Bone marrow (tissue), 2 donors: ENCODE data around the gene RCL1.
"Not testable (repeated sequence)": the region's sequence is repeated elsewhere in the genome, so short reads cannot be mapped to it uniquely, and the experiment has no call there.

Experiments used
- DNase-seq, 2 donors: peaks; one replicate each; lab custom pipeline; 2025; lab: John Stamatoyannopoulos, UW

RCL1 gene

DNA sequence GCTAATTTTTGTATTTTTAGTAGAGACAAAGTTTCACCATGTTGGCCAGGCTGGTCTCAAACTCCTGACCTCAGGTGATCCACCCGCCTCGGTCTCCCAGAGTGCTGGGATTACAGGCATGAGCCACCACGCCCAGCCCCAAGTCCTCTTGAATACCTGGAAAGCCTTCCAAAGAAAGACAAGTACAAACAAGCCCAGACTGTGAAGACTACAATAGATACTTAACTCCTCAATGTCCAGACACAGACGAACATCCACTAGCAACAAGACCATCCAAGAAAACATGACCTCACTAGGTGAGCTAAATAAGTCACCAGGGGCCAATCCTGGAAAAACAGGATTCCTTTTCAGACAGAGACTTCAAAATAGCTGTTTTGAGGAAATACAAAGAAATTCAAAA lies 9.6 kb upstream of the RCL1 start:
- DNase-seq: not testable (repeated sequence)

DNA sequence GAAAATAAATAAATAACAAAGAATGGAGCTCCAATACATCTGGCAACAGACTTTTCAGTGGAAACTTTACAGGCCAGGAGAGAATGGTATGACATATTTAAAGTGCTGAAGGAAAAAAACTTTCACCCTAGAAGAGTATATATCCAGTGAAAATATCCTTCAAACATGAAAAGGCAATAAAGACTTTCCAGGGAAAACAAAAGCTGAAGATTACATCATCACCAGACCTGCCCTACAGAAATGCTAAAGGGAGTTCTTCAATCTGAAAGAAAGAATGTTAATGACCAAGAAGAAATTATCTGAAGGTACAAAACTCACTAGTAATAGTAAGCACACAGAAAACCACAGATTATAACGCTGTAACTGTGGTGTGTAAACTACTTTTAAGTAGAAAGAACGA lies 8.3 kb upstream of the RCL1 start:
- DNase-seq: no peak

DNA sequence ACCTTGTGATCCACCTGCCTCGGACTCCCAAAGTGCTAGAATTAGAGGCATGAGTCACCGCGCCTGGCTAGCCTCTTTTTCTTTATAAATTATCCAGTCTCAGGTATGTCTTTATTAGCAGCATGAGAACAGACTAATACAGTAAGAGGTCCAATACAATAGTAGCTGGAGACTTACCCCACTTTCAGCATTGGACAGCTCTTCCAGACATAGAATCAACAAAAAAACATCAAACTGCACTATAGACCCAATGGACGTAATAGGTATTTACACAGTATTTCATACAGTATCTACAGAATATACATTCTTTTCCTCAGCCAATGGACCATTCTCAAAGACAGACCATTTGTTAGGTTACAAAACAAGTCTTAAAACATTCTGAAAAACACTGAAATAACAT lies 6.1 kb upstream of the RCL1 start:
- DNase-seq: no peak

DNA sequence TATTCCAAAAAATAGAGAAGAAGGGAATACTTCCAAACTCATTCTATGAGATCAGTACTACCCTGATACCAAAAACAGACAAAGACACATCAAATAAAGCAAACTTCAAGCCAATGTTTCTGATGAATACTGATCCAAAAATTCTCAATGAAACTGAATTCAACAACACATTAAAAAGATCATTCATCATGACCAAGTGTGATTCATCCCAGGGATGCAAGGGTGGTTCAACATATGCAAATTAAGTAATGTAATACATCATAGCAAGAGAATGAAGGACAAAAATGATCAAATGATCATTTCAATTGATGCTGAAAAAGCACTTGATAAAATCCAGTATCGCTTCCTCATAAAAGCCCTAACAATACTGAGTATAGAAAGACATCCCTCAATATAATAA lies 4.9 kb upstream of the RCL1 start:
- no peak for DNase-seq

DNA sequence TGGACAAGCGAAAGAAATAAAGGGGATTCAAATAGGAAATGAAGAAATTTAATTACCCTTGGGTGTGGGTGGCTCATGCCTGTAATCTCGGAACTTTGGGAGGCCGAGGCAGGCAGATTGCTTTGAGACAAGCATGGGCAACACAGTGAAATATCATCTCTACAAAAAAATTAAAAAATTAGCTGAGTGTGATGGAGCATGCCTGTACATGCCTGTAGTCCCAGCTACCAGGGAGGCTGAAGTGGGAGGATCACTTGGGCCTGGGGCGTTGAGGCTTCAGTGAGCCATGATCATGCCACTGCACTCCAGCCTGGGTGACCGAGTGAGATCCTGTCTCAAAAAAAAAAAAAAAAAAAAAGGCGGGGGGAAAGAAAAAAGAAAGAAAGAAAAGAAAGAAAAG lies 4.0 kb upstream of the RCL1 start:
- no peak for DNase-seq

DNA sequence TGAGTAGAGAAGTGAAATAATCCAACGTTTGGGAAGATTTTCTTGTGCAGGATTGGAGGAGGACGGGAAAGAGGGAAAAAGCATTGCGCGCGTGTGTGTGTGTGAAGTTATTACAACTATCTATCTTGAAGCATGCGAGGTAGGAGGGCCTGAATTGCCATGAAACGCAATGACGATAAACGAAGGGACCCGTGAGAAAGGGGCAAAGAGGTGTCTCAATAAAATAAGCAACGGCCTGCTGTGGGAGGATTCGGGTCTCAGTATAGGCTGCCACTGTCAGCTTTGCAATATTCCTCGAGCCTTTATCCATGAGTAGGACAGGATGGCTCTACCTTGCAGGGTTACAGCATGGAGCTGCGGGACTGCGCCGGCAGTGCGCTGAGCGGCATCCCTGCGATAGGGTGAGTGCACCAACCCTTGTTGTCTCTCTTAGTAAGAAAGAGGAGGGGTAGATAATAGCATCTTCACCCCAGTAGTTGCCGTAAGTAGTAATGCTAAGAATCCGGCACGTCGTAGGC lies 631 bp upstream of the RCL1 start:
- DNase-seq: no peak

DNA sequence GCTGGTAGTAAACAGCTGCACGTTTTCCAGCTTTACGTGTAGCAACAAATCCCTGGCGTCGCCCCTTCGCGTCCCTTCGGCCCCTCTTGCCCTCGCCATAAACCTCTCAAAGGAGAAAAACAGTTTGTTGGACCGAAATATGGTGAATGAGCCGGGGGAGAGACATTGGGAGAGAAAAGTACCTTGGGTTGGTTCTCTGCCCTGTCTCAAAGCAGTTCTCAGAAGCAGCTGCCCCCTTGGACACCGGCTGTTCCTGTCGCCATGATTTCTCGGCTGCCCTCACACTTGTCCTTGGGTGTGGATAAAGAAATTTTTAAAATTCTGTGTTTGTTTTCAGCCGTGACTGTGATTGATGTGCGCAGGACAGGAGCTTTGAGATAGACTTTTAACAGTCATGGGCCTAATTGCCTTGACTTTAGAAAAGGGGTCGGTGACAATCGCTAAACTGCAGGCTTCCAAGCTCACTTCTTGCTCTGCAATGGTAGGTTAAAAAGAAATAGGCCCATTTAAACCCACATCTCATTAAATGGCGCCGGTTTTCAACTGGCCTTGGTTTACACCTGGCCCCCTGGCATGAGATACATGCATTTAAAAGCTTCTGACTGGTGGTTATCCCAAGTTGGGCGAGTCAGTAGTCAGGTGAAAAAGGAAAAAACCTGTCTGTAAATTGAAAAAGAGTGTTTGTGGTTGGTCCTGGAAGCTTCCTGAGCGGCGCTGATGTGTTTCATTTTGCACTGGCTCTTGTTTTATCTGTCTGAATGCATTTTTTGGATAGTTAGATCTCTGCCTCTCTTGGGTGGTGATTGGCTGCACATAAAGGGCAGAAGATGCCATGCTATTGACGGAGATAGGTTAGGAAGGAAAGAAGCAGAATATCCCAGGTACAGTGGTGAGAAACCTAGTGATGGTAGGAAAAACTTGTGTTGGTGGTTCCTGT lies 983 bp downstream of the RCL1 start:
- DNase-seq: no peak

DNA sequence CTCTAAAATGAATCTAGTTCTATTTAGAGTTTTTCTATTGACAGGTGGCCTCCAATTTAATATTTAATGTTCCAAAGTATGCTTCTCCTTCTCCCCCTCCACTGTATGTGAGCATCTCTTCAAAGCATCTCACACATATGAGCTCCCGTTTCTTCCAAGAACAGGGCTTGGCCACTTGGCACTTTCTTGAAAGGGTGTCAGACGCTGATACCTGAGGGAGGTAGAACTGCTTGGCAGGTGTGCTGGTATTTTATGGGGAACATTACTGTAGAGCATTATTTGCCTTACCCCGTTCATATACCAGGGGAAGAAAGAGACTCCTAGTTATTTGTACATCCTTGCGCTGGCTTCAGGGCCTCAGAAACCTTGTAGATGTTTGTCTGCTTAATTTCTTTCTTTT lies 1.9 kb downstream of the RCL1 start:
- no peak for DNase-seq

DNA sequence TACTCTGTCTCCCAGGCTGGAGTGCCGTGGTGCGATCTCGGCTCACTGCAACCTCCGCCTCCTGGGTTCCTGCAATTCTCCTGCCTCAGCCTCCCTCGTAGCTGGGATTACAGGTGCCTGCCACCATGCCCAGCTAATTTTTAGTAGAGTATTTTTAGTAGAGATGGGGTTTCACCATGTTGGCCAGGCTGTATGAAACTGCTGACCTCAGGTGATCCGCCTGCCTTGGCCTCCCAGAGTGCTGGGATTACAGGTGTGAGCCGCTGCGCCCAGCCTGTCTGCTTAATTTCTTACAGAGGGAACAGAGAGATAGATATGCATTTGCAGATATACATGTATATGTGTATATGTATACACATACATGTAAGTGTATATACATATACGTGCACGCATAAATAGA lies 2.4 kb downstream of the RCL1 start:
- not testable (repeated sequence) for DNase-seq

DNA sequence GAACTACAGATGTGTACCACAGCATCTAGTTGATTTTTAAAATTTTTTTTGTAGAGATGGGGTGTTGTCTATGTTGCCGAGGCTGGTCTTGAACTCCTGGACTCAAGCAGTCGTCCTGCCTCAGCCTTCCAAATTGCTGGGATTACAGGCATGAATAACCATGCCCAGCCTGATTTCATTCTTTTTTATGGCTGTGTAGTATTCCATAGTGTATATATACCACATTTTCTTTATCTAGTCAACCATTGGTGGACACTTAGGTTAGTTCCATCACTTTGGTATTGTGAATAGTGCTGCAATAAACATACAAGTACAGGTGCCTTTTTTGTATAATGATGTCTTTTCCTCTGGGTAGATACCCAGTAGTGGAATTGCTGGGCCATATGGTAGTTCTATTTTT lies 3.8 kb downstream of the RCL1 start:
- no peak for DNase-seq

DNA sequence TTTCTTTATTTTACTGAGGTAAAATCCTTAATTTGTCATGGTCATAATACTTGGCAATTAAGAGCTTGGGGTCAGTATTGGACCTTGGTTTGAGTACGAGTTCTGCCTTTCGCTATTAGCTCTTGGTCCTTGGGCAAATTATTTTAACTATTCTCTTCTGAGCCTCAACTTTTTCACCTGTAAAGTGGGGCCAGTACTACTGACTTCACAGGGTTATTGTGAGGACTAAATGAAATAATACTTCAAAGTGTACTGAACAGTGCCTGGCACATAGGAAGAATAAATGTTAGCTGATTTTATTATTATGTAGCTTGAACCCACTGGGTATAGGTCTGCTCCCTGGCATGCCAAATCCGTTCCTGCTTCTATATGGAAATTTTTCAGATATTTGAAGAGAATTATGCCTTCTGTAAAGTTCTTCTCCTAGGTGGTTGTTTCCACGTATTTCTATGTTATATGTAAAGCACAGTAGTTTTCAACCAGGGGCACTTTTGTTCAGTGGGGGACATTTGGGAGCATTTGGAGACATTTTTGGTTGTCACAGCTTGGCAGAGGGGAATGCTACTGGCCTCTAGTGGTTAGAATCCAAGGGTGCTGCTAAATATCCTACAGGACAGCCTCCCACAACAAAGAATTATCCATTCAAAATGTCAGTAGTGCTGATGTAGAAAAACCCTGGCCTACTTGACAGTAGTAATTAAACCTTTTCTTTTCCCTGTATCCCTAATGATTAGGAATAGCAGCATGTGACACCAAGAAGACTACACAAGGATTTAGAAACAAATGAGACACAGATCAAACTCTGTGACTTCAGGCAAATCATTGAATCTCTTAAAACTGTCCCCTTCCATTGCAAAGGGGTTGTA lies 4.5 kb downstream of the RCL1 start:
- no peak for DNase-seq

DNA sequence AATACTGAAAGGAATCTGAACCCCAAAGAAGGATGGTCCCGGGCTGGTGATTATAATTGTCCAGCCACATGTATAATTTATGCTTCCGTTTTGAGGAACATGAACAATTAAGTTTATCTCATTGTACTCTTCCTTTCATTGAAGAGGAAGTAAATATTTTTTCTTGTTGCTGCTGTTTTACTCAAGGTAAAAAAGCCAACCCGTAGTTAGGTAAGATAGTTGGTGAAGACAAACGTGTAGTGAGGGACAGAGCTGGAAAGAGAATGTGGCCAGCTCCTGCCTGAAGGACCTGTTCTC lies 5.1 kb downstream of the RCL1 start:
- no peak for DNase-seq

DNA sequence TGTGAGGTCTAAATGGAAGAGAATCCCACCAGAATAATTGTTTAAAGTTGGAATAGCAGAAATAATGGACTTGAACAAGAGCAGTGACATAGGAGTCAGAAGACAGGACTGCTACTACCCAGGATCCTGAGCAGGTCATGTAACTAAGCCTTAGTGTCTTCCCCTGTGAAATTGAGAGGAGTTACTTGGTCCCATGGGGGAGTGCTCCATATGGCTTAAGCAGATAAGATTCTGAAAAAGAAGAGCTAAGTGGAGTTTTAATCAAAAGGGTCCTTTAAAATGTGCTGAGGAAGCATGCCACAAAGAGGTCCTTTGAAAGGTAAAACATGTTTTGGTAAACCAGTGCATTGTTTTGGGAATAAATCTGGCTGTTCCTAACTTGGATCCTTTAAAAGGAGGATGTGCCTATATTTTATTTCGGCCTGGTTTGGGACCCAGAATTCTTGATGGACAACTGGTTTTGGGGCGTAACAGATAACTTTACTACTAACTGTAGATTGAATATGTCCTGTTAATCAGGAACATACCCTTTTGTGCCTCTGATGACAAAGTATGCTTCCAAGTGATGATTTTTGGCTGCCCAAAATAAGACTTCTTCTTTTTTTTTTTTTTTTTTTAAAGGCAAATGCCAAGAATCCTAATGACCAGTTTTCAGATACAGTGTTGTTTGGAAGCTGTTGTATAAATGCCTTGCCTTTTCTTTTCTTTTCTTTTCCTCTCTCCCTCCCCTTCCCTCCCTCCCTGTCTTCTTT lies 5.7 kb downstream of the RCL1 start:
- DNase-seq: no peak

DNA sequence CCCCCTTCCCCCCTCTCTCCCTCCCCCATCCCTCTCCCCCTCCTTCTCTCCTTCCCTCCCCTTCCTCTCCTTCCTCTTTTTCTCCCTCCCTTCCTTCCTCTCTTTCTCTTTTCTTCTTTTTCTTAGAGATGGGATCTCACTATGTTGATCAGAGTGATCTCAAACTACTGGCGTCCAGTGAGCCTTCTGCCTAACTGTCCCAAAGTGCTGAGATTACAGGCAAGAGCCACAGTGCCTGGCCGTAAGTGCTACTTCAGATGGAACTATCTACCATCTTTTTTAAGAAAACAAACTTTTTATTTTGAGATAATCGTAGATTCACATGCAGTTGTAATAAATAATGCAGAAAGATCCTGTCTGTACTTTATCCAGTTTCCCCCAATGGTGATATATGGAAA lies 6.3 kb downstream of the RCL1 start:
- no peak for DNase-seq

DNA sequence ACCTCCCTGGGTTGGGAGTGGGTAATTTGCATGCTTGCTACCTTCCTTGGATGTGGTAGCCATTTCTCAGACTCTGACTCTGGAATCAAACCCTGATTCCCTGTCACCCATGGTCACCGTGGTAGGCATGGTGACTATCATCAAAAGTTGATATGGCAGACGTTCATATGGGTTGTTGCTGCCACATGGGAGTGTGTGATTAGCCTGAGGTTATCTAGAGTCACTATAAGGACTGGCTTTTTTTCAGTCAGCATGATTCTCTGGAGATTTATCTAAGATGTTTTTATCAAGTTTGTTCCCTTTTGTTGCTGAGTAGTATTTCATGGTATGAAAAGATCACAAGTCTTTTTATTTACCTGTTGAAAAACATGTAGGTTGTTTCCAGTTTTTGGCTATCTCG lies 7.0 kb downstream of the RCL1 start:
- no peak for DNase-seq

DNA sequence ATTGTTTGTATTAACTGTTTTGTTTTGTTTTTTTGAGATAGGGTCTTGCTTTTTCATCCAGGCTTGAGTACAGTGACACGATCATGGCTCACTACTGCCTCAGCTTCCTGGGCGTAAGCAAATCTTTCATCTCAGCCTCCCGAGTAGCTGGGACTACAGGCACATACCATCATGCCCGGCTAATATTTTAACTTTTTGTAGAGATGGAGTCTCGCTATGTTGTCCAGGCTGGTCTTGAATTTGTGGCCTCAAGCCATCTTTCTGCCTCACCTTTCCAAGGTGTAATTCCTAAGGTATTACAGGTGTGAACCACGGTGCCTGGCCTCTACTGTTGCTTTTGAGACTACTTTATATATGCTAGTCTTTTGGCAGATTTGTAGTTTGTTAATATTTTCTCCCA lies 8.4 kb downstream of the RCL1 start:
- DNase-seq: no peak

DNA sequence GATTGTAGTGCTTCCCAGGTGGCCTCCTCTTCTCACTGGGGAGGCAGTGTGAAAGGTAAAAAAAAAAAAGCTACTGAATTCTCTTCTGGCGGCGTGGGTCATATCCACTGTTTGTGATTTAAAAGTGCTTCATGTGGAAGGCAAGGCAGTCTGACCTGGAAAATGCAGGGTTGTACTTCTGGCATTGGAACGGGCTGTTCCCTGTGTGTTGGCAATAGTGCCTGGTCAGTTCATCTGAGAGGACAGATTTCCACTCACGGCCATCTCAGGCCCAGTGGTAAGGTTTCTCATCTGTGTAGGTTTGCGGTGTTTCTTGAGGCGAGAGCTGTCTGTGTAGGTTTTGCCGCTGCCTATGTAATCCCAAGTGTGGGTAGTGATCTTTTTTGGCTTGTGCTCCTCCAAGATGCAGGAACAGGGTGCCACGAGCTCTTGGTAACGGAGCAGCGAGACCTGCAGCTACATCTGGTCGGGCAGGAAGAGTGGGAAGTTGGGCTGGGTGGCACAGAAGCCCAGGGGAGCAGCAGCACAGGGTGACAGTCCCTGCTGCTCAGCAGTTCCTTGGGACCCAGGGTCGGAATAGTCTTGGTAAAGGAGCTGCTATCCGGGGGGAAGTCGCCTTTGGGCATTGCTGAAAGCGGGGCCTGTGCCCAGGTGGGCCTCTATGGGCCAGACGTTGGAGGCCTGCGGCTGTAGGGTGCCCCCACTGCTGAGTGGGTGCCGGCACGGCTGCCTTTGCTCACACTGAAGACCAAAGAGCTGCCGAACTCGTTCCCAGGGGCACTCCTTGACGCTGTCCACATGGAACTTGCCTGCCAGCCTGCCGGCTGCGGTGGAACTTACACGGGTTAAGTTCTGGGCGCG lies 11.2 kb downstream of the RCL1 start:
- DNase-seq: no peak

DNA sequence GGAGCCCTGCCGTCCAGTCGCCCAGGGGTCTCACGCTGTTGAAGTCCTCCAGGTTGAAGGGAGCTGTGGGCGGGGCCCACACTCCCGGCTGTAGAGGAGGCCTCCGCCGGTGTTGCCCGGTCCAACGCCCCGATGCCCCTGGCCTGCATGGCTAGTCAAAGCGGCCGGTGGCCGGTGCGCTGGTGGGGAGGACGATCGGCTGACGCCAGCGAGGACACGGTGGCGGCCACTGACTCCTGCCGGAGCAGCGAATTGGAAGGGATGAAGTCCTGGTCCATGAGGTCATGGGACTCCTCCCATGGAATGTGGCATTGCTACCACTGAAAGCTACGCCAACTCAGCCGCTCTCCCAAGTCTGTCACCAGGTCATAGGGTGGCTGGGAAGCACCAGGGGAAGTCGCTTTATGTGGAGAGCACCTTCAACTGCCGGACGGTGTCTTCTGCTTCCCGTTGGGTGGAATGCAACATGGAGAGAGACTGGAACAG lies 11.8 kb downstream of the RCL1 start:
- no peak for DNase-seq

DNA sequence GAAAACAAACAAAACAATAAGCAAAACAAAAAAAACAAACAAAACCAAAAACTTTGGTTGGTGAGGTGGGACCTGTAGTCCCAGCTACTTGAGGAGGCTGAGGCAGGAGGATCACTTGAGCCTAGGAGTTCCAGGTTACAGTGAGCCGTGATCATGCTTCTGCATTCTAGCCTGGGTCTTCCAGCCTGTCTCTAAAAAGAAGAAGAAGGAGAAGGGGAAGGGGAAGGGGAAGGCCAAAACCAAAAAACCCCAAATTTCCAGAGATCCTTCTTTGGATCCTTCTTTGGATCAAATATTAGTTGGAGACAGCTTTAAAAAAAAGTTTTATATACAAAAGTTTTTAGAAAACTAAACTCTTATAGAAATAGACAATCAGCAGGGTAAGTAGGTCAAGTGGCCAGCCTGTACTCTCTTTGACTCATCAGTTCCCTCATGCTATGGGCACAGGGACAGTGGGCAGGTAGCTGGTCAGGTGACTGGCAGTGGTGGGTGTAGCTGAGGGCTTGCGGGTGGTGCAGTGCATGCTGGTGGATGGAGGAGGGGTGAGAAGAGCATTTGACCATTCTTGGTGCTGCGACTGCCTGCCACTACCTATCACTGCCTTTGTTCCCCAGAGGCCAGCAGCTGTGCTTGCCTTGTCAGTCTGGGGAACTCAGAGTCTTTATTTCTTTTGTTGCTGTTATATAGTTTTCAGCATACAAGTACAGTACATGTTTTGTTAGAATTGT lies 12.6 kb downstream of the RCL1 start:
- no peak for DNase-seq

DNA sequence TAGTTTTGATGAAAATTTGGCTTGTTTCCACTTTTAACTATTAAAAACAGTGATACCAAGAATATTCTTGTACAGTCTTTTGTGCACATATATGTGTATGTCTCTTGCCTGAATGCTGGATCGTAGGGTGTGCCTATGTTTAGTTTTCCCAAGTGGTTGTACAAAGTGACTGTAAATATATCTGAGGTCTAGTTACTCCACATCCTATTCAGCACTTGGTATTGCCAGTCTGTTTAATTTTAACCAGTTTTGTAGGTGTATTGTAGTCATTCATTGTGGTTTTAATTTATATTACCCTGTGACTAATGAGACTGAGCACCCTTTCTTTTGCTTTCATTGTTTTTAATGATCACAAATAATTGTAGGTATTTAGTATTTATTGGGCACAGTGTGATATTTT lies 17.8 kb downstream of the RCL1 start:
- no peak for DNase-seq

DNA sequence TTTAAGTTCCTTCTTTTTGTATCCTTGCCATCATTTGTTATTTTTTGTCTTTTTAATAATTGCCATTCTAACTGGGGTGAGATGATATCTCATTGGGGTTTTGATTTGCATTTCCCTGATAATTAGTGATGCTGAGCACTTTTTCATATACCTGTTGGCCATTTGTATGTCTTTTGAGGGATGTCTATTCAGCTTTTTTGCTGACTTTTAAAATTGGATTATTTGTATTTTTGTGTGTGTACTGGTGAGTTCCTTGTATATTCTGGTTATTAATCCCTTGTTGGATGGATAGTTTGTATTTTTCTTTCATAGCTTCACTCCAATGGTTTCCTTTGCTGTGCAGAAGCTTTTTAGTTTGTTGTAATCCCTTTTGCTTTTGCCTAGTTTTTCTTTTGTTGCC lies 19.1 kb downstream of the RCL1 start:
- DNase-seq: no peak
